Measurements from ENCODE around the gene ANKRD60. TPM values are rescaled to one million over a fixed set of nuclear protein-coding genes. Genes with fewer than 3 reads are reported as not detected.

The ANKRD60 gene
- total and polyA plus RNA-seq, 2 donors (not counting 1 experiment from before 2014, with no cell fraction given) = not detected

- Histone ChIP-seq H3K4me1 (ENCODE audit: control insufficient read depth, extremely low read depth, insufficient read depth, low read length) (peaks cover 8% of the 10 kb centered on the region), H3K27me3 (ENCODE audit: control insufficient read depth, insufficient read depth, low read length) (peaks cover 4% of the 10 kb centered on the region), H3K9ac (ENCODE audit: insufficient read depth, low read length) (no peak overlapping the region), H3K27ac (ENCODE audit: insufficient read depth, low read length) (peak overlapping the region; percentile 13), H3K4me3 (replicated peaks in 1 of 4; ENCODE audit: control extremely low read depth in 1 of 4, insufficient read depth in 1 of 4, low read depth in 3 of 4, low read length in 4 of 4) (peak overlapping the region in 1 of 4 experiments; percentile 55), H3K9me3 (ENCODE audit: control insufficient read depth, insufficient read depth, low read depth, low read length) (no peaks in the 10 kb centered on the region), H3K36me3 (ENCODE audit: control insufficient read depth, insufficient read depth, low read length) (no peaks in the 10 kb centered on the region), H4K20me1 (ENCODE audit: control insufficient read depth, extremely low read depth, insufficient read depth, low read length) (no peaks in the 10 kb centered on the region), H2AFZ (ENCODE audit: low read length) (peak overlapping the region; percentile 79), H3K79me2 (ENCODE audit: control insufficient read depth, insufficient read depth, low read length) (no peaks in the 10 kb centered on the region), H3K4me2 (ENCODE audit: extremely low read depth, insufficient read depth, low read length) (peak overlapping the region; percentile 48)
- TF ChIP-seq EZH2 (IDR thresholded peaks at IDR 0.05; ENCODE audit: low read length, missing control alignments) = no peak
- TF ChIP-seq CTCF (conservative IDR thresholded peaks at IDR 0.05 in 1 of 2, IDR thresholded peaks at IDR 0.05 in 1 of 2; ENCODE audit: low read depth in 1 of 2, low read length in 2 of 2) = no peak
- DNase-seq (ENCODE audit: low read depth in 2 of 2) = no peak
Measured at GRCh38 chr20:58175425-58175824, 53.0 kb downstream of the ANKRD60 start.

GRCh38 chr20:58174708-58175280, 53.7 kb downstream of the ANKRD60 start:
- Histone ChIP-seq H3K4me3 (replicated peaks in 1 of 4; ENCODE audit: control extremely low read depth in 1 of 4, insufficient read depth in 1 of 4, low read depth in 3 of 4, low read length in 4 of 4) (peak overlapping the region; percentile 16 to 55 (median 18)), H3K9ac (ENCODE audit: insufficient read depth, low read length) (peak overlapping the region; percentile 38), H2AFZ (ENCODE audit: low read length) (peak overlapping the region; percentile 82), H3K4me1 (ENCODE audit: control insufficient read depth, extremely low read depth, insufficient read depth, low read length) (peaks cover 8% of the 10 kb centered on the region), H3K4me2 (ENCODE audit: extremely low read depth, insufficient read depth, low read length) (peak overlapping the region; percentile 74), H4K20me1 (ENCODE audit: control insufficient read depth, extremely low read depth, insufficient read depth, low read length) (no peaks in the 10 kb centered on the region), H3K9me3 (ENCODE audit: control insufficient read depth, insufficient read depth, low read depth, low read length) (no peaks in the 10 kb centered on the region), H3K27ac (ENCODE audit: insufficient read depth, low read length) (peak overlapping the region; percentile 38), H3K79me2 (ENCODE audit: control insufficient read depth, insufficient read depth, low read length) (no peaks in the 10 kb centered on the region), H3K36me3 (ENCODE audit: control insufficient read depth, insufficient read depth, low read length) (no peaks in the 10 kb centered on the region), H3K27me3 (ENCODE audit: control insufficient read depth, insufficient read depth, low read length) (no peaks in the 10 kb centered on the region)
- peak in 1 of 2 donors; percentile 17 for DNase-seq (ENCODE audit: low read depth in 2 of 2)
- TF ChIP-seq CTCF (conservative IDR thresholded peaks at IDR 0.05 in 1 of 2, IDR thresholded peaks at IDR 0.05 in 1 of 2; ENCODE audit: low read depth in 1 of 2, low read length in 2 of 2) (no peak), EZH2 (IDR thresholded peaks at IDR 0.05; ENCODE audit: low read length, missing control alignments) (no peak)

- Histone ChIP-seq H3K36me3 (ENCODE audit: control insufficient read depth, insufficient read depth, low read length) (no peaks in the 10 kb centered on the region), H4K20me1 (ENCODE audit: control insufficient read depth, extremely low read depth, insufficient read depth, low read length) (no peaks in the 10 kb centered on the region), H3K4me2 (ENCODE audit: extremely low read depth, insufficient read depth, low read length) (peak overlapping the region; percentile 74), H3K4me3 (replicated peaks in 1 of 4; ENCODE audit: control extremely low read depth in 1 of 4, insufficient read depth in 1 of 4, low read depth in 3 of 4, low read length in 4 of 4) (peak overlapping the region in 2 of 4 experiments; percentile 16 to 55), H3K9me3 (ENCODE audit: control insufficient read depth, insufficient read depth, low read depth, low read length) (no peaks in the 10 kb centered on the region), H2AFZ (ENCODE audit: low read length) (peak overlapping the region; percentile 82), H3K27ac (ENCODE audit: insufficient read depth, low read length) (peak overlapping the region; percentile 38), H3K9ac (ENCODE audit: insufficient read depth, low read length) (no peak overlapping the region), H3K4me1 (ENCODE audit: control insufficient read depth, extremely low read depth, insufficient read depth, low read length) (peaks cover 8% of the 10 kb centered on the region), H3K27me3 (ENCODE audit: control insufficient read depth, insufficient read depth, low read length) (no peaks in the 10 kb centered on the region), H3K79me2 (ENCODE audit: control insufficient read depth, insufficient read depth, low read length) (no peaks in the 10 kb centered on the region)
- TF ChIP-seq EZH2 (IDR thresholded peaks at IDR 0.05; ENCODE audit: low read length, missing control alignments) = no peak
- no peak for TF ChIP-seq CTCF (conservative IDR thresholded peaks at IDR 0.05 in 1 of 2, IDR thresholded peaks at IDR 0.05 in 1 of 2; ENCODE audit: low read depth in 1 of 2, low read length in 2 of 2)
- peak in 1 of 2 donors; percentile 14 for DNase-seq (ENCODE audit: low read depth in 2 of 2)
Measured at GRCh38 chr20:58173930-58174707, 54.3 kb downstream of the ANKRD60 start.

Measured in fibroblast of lung (primary cell).